ENCODE measurements around the gene AMIGO3. TPM values are rescaled to one million over a fixed set of nuclear protein-coding genes. Genes with fewer than 3 reads are reported as not detected.

The AMIGO3 gene
- total RNA-seq, 2 donors from 2014 or later = 1.4 to 3.0 TPM

GRCh38 chr3:49707113-49707480 is 12.4 kb downstream of the AMIGO3 start:
- 88 to 91% methylated on average over 4 of the region's 4 CpGs for WGBS, 2 experiments (ENCODE audit: insufficient coverage in 1 of 2, insufficient read length in 1 of 2)
- Histone ChIP-seq H3K4me3 (ENCODE audit: low read length) (no peak overlapping the region), H3K27me3 (ENCODE audit: control insufficient read depth, insufficient read depth, low read length, poor library complexity, severe bottlenecking) (no peaks in the 10 kb centered on the region), H3K9ac (ENCODE audit: extremely low read depth, low read length, poor library complexity, severe bottlenecking) (no peak overlapping the region), H3K4me1 (ENCODE audit: control insufficient read depth, insufficient read depth, low read length) (no peaks in the 10 kb centered on the region), H3K36me3 (ENCODE audit: control insufficient read depth, insufficient read depth, low read length) (peaks cover 5% of the 10 kb centered on the region), H3K27ac (ENCODE audit: low read depth, low read length) (no peak overlapping the region), H3K9me3 (ENCODE audit: control insufficient read depth, low read length) (no peaks in the 10 kb centered on the region)
- TF ChIP-seq, protein P1, sequence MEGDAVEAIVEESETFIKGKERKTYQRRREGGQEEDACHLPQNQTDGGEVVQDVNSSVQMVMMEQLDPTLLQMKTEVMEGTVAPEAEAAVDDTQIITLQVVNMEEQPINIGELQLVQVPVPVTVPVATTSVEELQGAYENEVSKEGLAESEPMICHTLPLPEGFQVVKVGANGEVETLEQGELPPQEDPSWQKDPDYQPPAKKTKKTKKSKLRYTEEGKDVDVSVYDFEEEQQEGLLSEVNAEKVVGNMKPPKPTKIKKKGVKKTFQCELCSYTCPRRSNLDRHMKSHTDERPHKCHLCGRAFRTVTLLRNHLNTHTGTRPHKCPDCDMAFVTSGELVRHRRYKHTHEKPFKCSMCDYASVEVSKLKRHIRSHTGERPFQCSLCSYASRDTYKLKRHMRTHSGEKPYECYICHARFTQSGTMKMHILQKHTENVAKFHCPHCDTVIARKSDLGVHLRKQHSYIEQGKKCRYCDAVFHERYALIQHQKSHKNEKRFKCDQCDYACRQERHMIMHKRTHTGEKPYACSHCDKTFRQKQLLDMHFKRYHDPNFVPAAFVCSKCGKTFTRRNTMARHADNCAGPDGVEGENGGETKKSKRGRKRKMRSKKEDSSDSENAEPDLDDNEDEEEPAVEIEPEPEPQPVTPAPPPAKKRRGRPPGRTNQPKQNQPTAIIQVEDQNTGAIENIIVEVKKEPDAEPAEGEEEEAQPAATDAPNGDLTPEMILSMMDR (conservative IDR thresholded peaks at IDR 0.05) = no peak
- H3K27ac Mint-ChIP-seq = no peak overlapping the region
- DNase-seq = no peak
- no peaks in the 10 kb centered on the region for H3K27me3 Mint-ChIP-seq (ENCODE audit: insufficient read depth)
- no peaks in the 10 kb centered on the region for H3K4me1 Mint-ChIP-seq
- H3K36me3 Mint-ChIP-seq (ENCODE audit: low read depth) = peaks cover 11% of the 10 kb centered on the region
- H3K9me3 Mint-ChIP-seq = no peaks in the 10 kb centered on the region
- H3K4me3 Mint-ChIP-seq = no peak overlapping the region

GRCh38 chr3:49706456-49707112 is 12.9 kb downstream of the AMIGO3 start:
- H3K27me3 ChIP-seq (ENCODE audit: control insufficient read depth, insufficient read depth, low read length, poor library complexity, severe bottlenecking) = no peaks in the 10 kb centered on the region
- no peaks in the 10 kb centered on the region for H3K27me3 Mint-ChIP-seq (ENCODE audit: insufficient read depth)
- H3K9me3 Mint-ChIP-seq = no peaks in the 10 kb centered on the region
- H3K36me3 ChIP-seq (ENCODE audit: control insufficient read depth, insufficient read depth, low read length) = peaks cover 5% of the 10 kb centered on the region
- WGBS, 2 experiments (ENCODE audit: insufficient coverage in 1 of 2, insufficient read length in 1 of 2) = 91 to 100% methylated on average over 6 to 9 of the region's 9 CpGs
- DNase-seq = no peak
- H3K9me3 ChIP-seq (ENCODE audit: control insufficient read depth, low read length) = no peaks in the 10 kb centered on the region
- H3K4me1 Mint-ChIP-seq = no peaks in the 10 kb centered on the region
- H3K4me3 Mint-ChIP-seq = no peak overlapping the region
- H3K4me1 ChIP-seq (ENCODE audit: control insufficient read depth, insufficient read depth, low read length) = no peaks in the 10 kb centered on the region
- no peak overlapping the region for H3K4me3 ChIP-seq (ENCODE audit: low read length)
- H3K9ac ChIP-seq (ENCODE audit: extremely low read depth, low read length, poor library complexity, severe bottlenecking) = no peak overlapping the region
- TF ChIP-seq, protein P1 (conservative IDR thresholded peaks at IDR 0.05) = no peak
- no peak overlapping the region for H3K27ac Mint-ChIP-seq
- H3K27ac ChIP-seq (ENCODE audit: low read depth, low read length) = no peak overlapping the region
- peaks cover 12% of the 10 kb centered on the region for H3K36me3 Mint-ChIP-seq (ENCODE audit: low read depth)

- no peak overlapping the region for H3K4me3 Mint-ChIP-seq
Measured at GRCh38 chr3:49705390-49705960, 14.0 kb downstream of the AMIGO3 start.

More at GRCh38 chr3:49705390-49705960, 14.0 kb downstream of the AMIGO3 start:
- Histone ChIP-seq H3K9me3 (ENCODE audit: control insufficient read depth, low read length) (no peaks in the 10 kb centered on the region), H3K4me1 (ENCODE audit: control insufficient read depth, insufficient read depth, low read length) (no peaks in the 10 kb centered on the region), H3K4me3 (ENCODE audit: low read length) (no peak overlapping the region), H3K27me3 (ENCODE audit: control insufficient read depth, insufficient read depth, low read length, poor library complexity, severe bottlenecking) (no peaks in the 10 kb centered on the region), H3K27ac (ENCODE audit: low read depth, low read length) (no peak overlapping the region), H3K9ac (ENCODE audit: extremely low read depth, low read length, poor library complexity, severe bottlenecking) (no peak overlapping the region), H3K36me3 (ENCODE audit: control insufficient read depth, insufficient read depth, low read length) (peaks cover 5% of the 10 kb centered on the region)
- H3K4me1 Mint-ChIP-seq = no peaks in the 10 kb centered on the region
- no peaks in the 10 kb centered on the region for H3K9me3 Mint-ChIP-seq
- TF ChIP-seq, protein P1 (conservative IDR thresholded peaks at IDR 0.05) = no peak
- peaks cover 16% of the 10 kb centered on the region for H3K36me3 Mint-ChIP-seq (ENCODE audit: low read depth)
- H3K27me3 Mint-ChIP-seq (ENCODE audit: insufficient read depth) = no peaks in the 10 kb centered on the region
- no peak for DNase-seq
- 93 to 95% methylated on average over 9 to 17 of the region's 17 CpGs for WGBS, 2 experiments (ENCODE audit: insufficient coverage in 1 of 2, insufficient read length in 1 of 2)
- H3K27ac Mint-ChIP-seq = no peak overlapping the region
